Inflammatory macrophage treated with lipopolysaccharide for 4 hours (primary cell): ENCODE results near the gene MPHOSPH10.
"Not testable (repeated sequence)": the region's sequence is repeated elsewhere in the genome, so short reads cannot be mapped to it uniquely, and the experiment has no call there.

Experiments
- DNase-seq: peaks from one replicate; pipeline ENCODE4 v3.0.0-alpha.2; 2020

MPHOSPH10 gene

GRCh38 chr2:71122387-71123298 is 7.8 kb upstream of the MPHOSPH10 start:
- DNase-seq, result no peak

- no peak for DNase-seq
Observed at GRCh38 chr2:71125506-71126294, 4.7 kb upstream of the MPHOSPH10 start.

GRCh38 chr2:71126957-71127356 is 3.5 kb upstream of the MPHOSPH10 start:
- DNase-seq, result no peak

GRCh38 chr2:71129114-71129901 is 1.1 kb upstream of the MPHOSPH10 start:
- DNase-seq, result peak; percentile 5

- DNase-seq, result peak; percentile 59
Observed at GRCh38 chr2:71129902-71130151, 607 bp upstream of the MPHOSPH10 start.

- peak; percentile 39 for DNase-seq
Observed at GRCh38 chr2:71130905-71131244, 441 bp downstream of the MPHOSPH10 start.

GRCh38 chr2:71131387-71132166 is 1.1 kb downstream of the MPHOSPH10 start:
- not testable (repeated sequence) for DNase-seq

GRCh38 chr2:71133603-71134002 is 3.2 kb downstream of the MPHOSPH10 start:
- no peak for DNase-seq

- DNase-seq, result no peak
Observed at GRCh38 chr2:71136174-71136573, 5.7 kb downstream of the MPHOSPH10 start.

GRCh38 chr2:71143782-71144181 is 13.3 kb downstream of the MPHOSPH10 start:
- no peak for DNase-seq

GRCh38 chr2:71148506-71149063 is 18.2 kb downstream of the MPHOSPH10 start:
- no peak for DNase-seq

GRCh38 chr2:71150082-71150816 is 19.8 kb downstream of the MPHOSPH10 start:
- DNase-seq, result no peak

- DNase-seq, result no peak
Observed at GRCh38 chr2:71151620-71152019, 21.2 kb downstream of the MPHOSPH10 start.

GRCh38 chr2:71153585-71154224 is 23.3 kb downstream of the MPHOSPH10 start:
- no peak for DNase-seq

GRCh38 chr2:71154279-71154678 is 23.8 kb downstream of the MPHOSPH10 start:
- DNase-seq, result no peak

GRCh38 chr2:71154798-71155197 is 24.4 kb downstream of the MPHOSPH10 start:
- DNase-seq, result peak; percentile 12

GRCh38 chr2:71155846-71156245 is 25.4 kb downstream of the MPHOSPH10 start:
- no peak for DNase-seq

- no peak for DNase-seq
Observed at GRCh38 chr2:71156573-71156972, 26.1 kb downstream of the MPHOSPH10 start.

- DNase-seq, result peak; percentile 41
Observed at GRCh38 chr2:71157124-71157793, 26.8 kb downstream of the MPHOSPH10 start.

GRCh38 chr2:71166812-71167211 is 36.4 kb downstream of the MPHOSPH10 start:
- DNase-seq, result no peak
